ENCODE measurements around the gene ANAPC13.

ANAPC13 gene

DNA sequence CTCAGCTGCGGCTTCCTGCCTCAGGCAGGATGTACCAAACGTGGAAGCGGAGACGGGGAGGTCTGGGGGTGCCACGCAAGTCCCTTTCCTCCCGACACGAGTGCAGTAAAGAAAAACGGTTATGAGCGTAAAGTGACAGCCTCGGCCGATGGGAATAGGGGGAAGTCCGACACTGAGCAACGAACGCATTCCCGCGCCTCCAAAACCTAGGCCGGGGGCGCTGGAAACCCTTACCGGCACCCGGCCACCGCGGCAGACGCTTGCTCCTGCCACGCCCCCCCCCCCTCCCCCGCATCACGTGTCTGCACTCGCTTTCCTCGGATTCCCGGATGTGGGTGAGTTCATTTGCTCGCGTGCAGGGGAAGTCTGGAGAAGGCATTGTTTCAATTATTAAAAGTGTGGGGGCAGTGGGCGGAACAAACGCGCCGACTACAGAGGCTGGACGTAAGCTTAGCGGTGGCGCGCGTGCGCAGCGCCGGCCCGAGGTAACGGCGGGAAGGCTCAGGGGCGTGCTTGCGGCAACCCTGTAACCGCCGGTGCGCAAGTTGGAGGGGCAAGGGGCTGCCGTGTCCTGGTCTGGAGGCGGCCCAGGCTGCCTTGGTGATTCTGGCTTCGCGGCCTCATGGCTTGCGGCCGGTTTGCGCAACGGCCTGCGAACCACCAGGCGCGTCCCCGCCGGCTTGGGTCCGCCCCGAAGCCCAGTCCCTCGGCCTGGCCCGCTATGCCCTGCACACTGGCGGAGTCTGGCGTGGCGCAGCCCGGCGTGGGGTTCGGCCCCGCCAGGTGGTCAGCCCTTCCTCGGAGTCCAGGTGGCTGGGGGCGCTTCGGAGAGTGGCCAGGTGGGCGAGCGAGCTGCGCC, at the start of gene ANAPC13, which contains the start of gene CEP63:
ANAPC13 (minus strand) TSS at position 268 of the 859 bp plus-strand sequence. CDS start 3,081 bp downstream, outside the sequence.
CEP63 (plus strand) TSS at position 340 of the 859 bp plus-strand sequence. CDS start 9,264 bp downstream, outside the sequence.
- DNase-seq: peak; percentile 97

DNA sequence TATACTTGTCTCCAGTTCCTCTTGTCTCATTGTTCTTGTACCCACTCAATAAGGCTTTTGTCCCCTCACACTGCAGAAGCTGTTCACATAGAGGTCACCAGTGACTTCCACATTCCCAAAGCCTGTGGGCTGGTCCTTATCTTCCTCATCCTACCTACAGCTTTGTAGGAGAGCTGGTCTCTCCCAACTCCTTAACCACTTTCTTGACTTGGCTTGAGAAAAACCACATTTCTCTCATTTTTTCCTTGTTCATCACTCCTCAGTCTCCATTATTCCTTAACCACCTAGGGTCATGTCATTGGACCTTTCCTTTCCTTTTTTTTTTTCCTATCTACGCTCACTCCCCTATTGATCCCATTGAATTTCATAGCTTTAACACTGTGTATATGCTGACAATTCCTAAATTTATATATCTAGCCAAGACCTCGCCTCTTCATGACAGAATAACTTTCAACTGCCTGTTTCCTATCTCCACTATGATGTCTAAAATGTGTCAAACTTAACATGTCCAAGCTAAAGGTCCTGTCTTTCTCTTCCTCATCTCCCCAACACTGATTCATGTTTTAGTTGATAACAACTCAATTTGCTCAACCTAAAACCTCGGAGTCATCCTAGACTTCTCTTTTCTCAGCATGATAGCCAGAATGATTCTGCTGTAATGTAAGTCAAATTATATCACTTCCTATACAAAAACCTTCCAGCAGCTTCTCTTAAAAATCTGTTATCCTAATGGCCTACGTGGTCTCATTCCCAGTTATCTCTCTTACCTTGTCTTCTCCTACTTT, 49.6 kb upstream of the ANAPC13 start:
- no peak for DNase-seq

- no peak for DNase-seq
These were observed 47.7 kb upstream of the ANAPC13 start for GRCh38 chr3:134533493-134533892.

- DNase-seq: no peak
These were observed 41.9 kb upstream of the ANAPC13 start for GRCh38 chr3:134527538-134528186.

DNA sequence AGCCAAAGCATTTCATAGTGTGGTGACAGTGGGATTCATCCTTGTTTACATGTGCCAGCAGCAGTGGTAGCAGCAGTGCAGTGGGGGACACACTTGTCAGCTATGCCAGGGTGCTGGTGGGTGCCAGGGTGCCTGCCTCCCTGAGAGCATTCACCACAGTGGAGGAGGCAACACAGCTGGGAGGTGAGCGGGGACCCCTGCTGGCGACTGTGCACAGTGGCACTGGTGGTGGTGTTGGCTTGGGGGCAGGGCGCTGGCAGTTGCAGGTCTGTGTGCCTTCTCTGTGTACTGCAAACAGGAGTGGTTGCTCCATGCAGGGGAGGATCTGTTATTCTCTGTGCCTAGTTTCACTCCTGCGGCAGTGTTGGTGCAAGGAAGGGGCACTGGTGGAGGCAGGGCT, 41.3 kb upstream of the ANAPC13 start:
- no peak for DNase-seq

DNA sequence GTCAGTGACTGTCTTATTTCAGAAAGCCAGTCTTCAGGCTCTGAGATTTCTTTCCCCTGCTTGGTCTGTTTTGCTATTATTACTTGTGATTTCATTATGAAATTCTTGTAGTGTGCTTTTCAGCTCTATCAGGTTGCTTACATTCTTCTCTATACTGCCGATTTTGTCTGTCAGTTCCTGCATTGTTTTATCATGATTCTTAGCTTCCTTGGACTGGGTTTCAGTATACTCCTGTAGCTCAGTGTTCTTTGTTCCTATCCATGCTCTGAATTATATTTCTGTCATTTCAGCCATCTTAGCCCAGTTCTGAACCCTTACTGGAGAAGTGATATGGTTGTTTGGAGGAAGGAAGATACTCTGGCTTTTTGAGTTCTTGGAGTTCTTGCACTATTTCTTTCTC, 40.5 kb upstream of the ANAPC13 start:
- no peak for DNase-seq

GRCh38 chr3:134525293-134525692, 39.5 kb upstream of the ANAPC13 start:
- DNase-seq: no peak

GRCh38 chr3:134522541-134522940, 36.8 kb upstream of the ANAPC13 start:
- DNase-seq: no peak

GRCh38 chr3:134517791-134518190, 32.0 kb upstream of the ANAPC13 start:
- DNase-seq: no peak

- DNase-seq: no peak
These were observed 31.1 kb upstream of the ANAPC13 start for GRCh38 chr3:134516905-134517304.

DNA sequence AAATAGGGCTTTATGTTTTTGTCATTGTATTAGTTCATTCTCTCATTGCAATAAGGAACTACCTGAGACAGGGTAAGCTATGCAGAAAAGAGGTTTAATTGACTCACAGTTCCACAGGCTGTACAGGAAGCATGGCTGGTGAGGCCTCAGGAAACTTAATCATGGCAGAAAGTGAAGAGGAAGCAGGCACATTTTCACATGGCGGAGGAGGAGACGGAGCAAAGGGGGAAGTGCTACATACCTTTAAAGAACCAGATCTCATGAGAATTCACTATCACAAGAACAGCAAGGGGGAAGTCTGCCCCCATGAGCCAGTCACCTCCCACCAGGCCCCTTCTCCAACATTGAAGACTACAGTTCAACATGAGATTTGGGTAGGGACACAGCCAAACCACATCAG, 25.7 kb upstream of the ANAPC13 start:
- DNase-seq: no peak

DNA sequence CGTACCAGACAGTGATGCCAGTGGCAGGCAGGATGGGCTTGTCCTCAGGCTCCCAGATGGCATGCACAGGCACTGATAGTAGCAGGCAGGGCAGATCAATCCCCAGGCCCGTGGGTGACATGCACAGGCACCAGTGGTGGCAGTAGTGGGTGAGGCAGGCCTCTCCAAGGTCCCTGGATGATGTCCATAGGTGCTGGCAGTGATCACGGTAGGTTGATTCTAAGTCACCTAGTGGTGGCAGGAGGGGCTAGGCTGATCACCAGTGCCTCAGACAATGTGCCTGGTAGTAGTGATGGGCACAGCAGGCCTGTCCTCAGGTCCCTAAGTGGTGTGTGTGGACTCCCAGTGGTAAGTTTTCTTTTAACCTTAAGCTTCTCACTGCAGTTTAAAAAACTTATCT, 19.7 kb upstream of the ANAPC13 start:
- no peak for DNase-seq

GRCh38 chr3:134504132-134504531, 18.3 kb upstream of the ANAPC13 start:
- DNase-seq: no peak

DNA sequence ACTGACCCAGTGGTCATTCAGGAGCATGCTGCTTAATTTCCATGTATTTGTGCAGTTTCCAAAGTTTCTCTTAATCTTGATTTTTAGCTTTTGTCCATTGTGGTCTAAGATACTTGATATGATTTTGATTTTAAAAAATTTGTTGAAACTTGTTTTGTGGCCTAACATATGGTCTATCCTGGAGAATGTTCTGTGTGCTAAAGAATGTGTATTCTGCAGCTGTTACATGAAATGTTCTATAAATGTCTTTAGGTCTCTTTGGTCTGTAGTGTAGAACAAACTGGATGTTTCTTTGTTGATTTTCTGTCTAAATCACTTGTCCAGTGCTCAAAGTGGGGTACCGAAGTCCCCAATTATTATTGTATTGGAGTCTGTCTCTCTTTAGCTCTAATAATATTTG, 17.5 kb upstream of the ANAPC13 start:
- no peak for DNase-seq

DNA sequence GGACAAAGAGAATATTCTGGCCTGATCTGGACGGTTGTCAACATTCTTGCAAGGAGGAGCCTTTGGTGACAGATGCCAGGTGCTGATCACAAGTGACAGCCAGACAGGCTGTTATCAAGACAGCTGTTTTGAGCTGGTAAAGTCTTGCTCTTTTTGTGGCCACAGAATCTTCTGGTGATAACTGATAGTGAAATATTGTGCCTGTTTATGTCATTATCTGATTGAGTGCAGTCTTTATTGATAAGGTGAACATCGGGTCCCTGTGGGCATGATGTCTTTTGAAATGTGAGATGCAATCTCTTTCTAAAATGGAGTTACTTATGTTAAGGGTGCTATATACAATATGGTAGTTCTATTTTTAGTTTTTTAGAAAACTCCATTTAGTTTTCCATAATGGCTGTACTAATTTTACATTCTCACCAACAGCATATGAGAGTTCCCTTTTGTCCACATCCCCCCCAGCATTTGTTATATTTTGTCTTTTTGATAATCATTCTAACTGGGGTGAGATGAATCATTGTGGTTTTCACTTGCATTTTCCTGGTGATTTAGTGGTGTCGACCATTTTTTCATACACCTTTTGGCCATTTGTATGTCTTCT, 10.8 kb upstream of the ANAPC13 start:
- no peak for DNase-seq

- no peak for DNase-seq
These were observed 10.2 kb upstream of the ANAPC13 start for GRCh38 chr3:134495980-134496379.

DNA sequence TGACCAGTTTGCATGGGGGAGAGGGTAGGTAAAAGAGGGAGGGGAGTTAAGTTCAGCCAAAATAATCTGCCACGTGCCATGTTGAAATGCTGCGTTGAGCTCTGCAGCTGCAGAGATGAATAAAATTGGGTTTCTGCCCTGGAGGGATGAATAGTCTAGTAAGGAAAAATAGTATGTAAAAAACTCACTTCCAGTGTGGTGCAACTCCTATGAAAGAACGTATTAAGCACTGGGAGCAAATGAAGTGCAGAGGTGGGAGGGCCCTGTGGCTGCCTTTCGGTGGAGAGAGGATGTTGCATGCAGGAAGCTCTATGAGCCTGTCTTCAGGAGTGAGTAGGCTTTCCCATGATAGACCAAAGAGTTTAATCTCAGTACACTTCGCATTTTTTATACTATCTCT, 8.7 kb upstream of the ANAPC13 start:
- DNase-seq: no peak

- DNase-seq: no peak
These were observed 1.6 kb upstream of the ANAPC13 start for GRCh38 chr3:134487406-134487805.

- no peak for DNase-seq
These were observed 824 bp upstream of the ANAPC13 start for GRCh38 chr3:134486577-134487041.

DNA sequence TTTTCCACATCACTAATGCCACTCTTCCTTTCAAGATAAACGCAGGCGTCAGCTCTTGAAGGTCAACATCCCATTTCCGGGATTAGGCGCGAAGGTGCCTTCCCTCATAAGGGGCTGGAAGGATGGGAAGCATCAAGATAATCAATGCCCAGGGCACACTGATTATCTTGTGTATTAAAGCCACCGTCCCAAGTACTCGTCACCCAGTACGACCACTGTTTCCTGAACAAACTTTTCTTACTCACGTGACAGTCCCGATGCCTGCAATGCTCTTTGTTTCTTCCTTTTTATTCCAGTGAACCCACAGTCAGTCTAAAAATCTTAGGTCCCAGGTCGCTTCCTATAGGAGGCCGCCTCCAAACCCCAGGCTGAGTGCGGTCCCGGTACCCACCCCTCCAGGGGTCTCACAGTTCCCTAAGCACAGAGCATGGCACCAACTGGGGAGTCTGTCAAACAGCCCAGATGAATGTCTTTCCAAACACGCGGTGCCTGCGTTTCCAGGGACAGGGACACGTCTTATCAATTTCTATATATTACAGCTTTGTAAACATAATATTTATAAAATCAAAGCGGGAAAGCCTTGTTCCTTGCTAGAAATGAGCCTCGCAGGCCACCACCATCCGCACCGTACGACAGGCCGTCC, 589 bp downstream of the ANAPC13 start:
- peak; percentile 13 for DNase-seq

DNA sequence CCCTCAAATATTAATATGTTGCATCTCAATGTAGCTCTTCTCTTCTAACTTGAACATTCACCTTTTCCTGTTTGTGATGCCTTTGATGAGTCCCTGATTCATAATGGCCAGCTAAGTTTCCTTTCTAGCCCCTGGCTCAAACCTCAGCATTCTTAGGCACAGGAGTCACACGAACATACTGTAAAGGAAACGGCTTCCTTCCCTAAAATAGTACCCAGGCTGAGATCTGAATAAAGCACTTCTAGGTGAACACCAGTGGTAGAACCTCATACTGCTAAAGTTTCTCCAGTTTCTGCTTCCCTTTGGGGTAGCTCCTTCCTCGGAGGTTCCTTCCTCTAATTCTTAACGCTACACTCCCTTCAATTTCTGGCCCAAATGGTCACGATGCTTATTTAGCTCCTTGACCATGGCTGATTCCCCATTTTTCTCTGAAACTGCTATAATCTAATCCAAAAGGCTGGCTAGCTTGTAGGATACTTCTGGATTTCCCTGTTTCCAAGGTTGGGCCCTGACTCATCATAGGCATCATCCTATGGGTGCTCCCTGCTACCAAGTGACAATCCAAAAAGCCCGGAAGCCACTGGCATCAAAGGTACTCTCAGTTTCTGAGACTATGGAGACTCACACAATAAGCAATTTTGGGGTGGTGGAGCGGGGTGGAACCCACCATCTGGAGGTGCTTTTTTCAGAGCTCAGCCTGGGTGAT, 2.4 kb downstream of the ANAPC13 start:
- DNase-seq: no peak

DNA sequence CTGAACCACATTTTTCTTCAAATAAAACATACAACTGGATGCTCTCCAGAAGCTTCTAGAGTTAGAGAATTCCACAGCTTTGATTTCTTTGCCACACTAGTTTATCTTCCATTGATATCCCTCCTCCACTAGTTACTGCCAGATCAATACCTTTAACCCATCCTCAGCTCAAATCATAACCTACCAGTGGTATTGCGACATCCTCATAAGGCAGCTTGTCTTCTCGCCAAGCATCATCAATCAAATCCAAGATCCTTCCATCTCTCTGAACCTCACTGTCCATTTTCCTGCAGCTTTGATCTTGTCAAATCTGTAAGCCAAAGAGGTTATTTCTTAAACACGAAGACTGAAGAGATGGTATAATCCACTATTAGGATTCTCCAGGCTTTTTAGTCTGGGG, 3.2 kb downstream of the ANAPC13 start:
- no peak for DNase-seq
